A673 (cell line): ENCODE measurements around the gene TNFSF15.

Experiments
- CTCF ChIP-seq: fragments of 300-800, 200-600 bp; sonication (generic); conservative IDR thresholded peaks from 2 replicates; pipeline ENCODE4 v1.5.1; 2017; ENCODE audit warnings: low read depth, mild to moderate bottlenecking, antibody characterized with exemption, low read length, moderate library complexity, mixed read lengths
- EZH2 ChIP-seq: fragments of 200-600 bp; sonication (generic); IDR thresholded peaks from 2 replicates; pipeline ENCODE4 v1.6.1; 2017; ENCODE audit warnings: borderline replicate concordance, low read depth, mild to moderate bottlenecking, mixed read lengths, antibody characterized with exemption, low read length; ENCODE audit not compliant: poor library complexity, severe bottlenecking

GRCh38 chr9:114742947-114743346, 62.9 kb downstream of the TNFSF15 start:
- TF ChIP-seq CTCF (no peak), EZH2 (no peak)
